DND-41 (cell line): ENCODE results near the gene NYAP2.

Source experiments
- ATAC-seq: fragments of 200-7000 bp; cut with Tn5 transposase; 3 replicates; pipeline ENCODE4 v1.9.1; 2021; ENCODE audit warnings: low read depth; ENCODE audit not compliant: insufficient read depth
- DNase-seq: peaks from one replicate; pipeline ENCODE4 v3.0.0-alpha.2; 2020
- H2AFZ ChIP-seq: 2 replicates; pipeline ENCODE4 v1.6.0; 2012; ENCODE audit warnings: low read depth, low read length
- H3K27ac ChIP-seq: 2 replicates; pipeline ENCODE4 v1.5.1; 2012; ENCODE audit warnings: low read length, inconsistent platforms
- H3K27me3 ChIP-seq: fragments of 200-600 bp; sonication (generic); 2 replicates; pipeline ENCODE4 v1.6.0; 2012; ENCODE audit warnings: low read length, mild to moderate bottlenecking, inconsistent platforms; ENCODE audit not compliant: insufficient read depth, poor library complexity
- H3K36me3 ChIP-seq: 2 replicates; pipeline ENCODE4 v1.5.1; 2012; ENCODE audit warnings: low read length, inconsistent platforms; ENCODE audit not compliant: insufficient read depth
- H3K4me1 ChIP-seq: 2 replicates; pipeline ENCODE4 v1.5.1; 2012; ENCODE audit warnings: mild to moderate bottlenecking, low read length; ENCODE audit not compliant: insufficient read depth
- H3K4me2 ChIP-seq: 2 replicates; pipeline ENCODE4 v1.6.0; 2012; ENCODE audit warnings: mild to moderate bottlenecking, moderate library complexity, low read length, inconsistent platforms; ENCODE audit not compliant: insufficient read depth
- H3K4me3 ChIP-seq, 2 experiments: fragments of 200-600 bp in 1 of 2; shearing (Covaris generic) in 1 of 2; 2 replicates each; pipeline ENCODE4 v1.5.1; 2012 to 2016; ENCODE audit warnings: inconsistent platforms in 2 of 2, low read length in 2 of 2, mild to moderate bottlenecking in 2 of 2, low read depth in 1 of 2, moderate library complexity in 1 of 2
- H3K79me2 ChIP-seq: 2 replicates; pipeline ENCODE4 v1.6.0; 2012; ENCODE audit warnings: low read length, inconsistent platforms; ENCODE audit not compliant: insufficient read depth
- H3K9ac ChIP-seq: 2 replicates; pipeline ENCODE4 v1.6.0; 2012; ENCODE audit warnings: low read depth, mild to moderate bottlenecking, inconsistent platforms, low read length, moderate library complexity
- H3K9me3 ChIP-seq: 2 replicates; pipeline ENCODE4 v1.5.1; 2012; ENCODE audit warnings: low read length, moderate library complexity, mild to moderate bottlenecking, inconsistent platforms; ENCODE audit not compliant: insufficient read depth, severe bottlenecking
- H4K20me1 ChIP-seq: 2 replicates; pipeline ENCODE4 v1.6.0; 2012; ENCODE audit warnings: low read length; ENCODE audit not compliant: insufficient read depth
- EZH2 ChIP-seq: IDR thresholded peaks from 3 replicates; pipeline ENCODE4 v1.6.1; 2012; ENCODE audit warnings: borderline replicate concordance, low read depth, mild to moderate bottlenecking, moderate library complexity, low read length, inconsistent platforms; ENCODE audit not compliant: severe bottlenecking
- TF ChIP-seq, protein P1 (sequence below): IDR thresholded peaks from 2 replicates; pipeline ENCODE4 v1.5.1; 2012; ENCODE audit warnings: borderline replicate concordance, low read length, moderate library complexity, mild to moderate bottlenecking; ENCODE audit not compliant: poor library complexity, severe bottlenecking; ENCODE audit errors: extremely low read depth

The NYAP2 gene

DNA sequence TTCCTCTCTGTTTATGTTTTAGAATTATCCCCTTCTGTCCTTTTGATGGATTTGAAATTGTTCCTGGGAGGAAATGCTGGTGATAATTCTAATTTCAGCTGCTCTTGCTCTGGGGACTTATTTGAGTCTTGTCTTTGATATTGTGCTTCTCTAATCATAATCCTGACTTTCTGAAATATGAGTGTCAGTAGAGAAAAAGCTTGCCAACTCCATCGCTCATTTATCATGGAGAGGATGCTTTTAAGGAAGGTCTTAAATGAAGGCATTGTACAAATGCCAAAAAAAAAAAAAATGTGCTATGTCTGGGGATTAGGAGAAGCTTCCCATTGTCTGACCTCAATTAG lies 159.5 kb downstream of the NYAP2 start:
- no peak overlapping the region for H3K27ac ChIP-seq
- no peak overlapping the region for H3K4me3 ChIP-seq
- DNase-seq (no peak), ATAC-seq (no peak)
- no peaks in the 10 kb centered on the region for H4K20me1 ChIP-seq
- H3K36me3 ChIP-seq: no peaks in the 10 kb centered on the region
- TF ChIP-seq, protein P1, sequence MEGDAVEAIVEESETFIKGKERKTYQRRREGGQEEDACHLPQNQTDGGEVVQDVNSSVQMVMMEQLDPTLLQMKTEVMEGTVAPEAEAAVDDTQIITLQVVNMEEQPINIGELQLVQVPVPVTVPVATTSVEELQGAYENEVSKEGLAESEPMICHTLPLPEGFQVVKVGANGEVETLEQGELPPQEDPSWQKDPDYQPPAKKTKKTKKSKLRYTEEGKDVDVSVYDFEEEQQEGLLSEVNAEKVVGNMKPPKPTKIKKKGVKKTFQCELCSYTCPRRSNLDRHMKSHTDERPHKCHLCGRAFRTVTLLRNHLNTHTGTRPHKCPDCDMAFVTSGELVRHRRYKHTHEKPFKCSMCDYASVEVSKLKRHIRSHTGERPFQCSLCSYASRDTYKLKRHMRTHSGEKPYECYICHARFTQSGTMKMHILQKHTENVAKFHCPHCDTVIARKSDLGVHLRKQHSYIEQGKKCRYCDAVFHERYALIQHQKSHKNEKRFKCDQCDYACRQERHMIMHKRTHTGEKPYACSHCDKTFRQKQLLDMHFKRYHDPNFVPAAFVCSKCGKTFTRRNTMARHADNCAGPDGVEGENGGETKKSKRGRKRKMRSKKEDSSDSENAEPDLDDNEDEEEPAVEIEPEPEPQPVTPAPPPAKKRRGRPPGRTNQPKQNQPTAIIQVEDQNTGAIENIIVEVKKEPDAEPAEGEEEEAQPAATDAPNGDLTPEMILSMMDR: no peak
- no peak for TF ChIP-seq EZH2
- no peak overlapping the region for H3K9ac ChIP-seq
- no peak overlapping the region for H3K4me2 ChIP-seq
- H3K4me1 ChIP-seq: no peaks in the 10 kb centered on the region
- H3K9me3 ChIP-seq: no peaks in the 10 kb centered on the region
- no peaks in the 10 kb centered on the region for H3K79me2 ChIP-seq
- H3K27me3 ChIP-seq: no peaks in the 10 kb centered on the region
- H2AFZ ChIP-seq: no peak overlapping the region

DNA sequence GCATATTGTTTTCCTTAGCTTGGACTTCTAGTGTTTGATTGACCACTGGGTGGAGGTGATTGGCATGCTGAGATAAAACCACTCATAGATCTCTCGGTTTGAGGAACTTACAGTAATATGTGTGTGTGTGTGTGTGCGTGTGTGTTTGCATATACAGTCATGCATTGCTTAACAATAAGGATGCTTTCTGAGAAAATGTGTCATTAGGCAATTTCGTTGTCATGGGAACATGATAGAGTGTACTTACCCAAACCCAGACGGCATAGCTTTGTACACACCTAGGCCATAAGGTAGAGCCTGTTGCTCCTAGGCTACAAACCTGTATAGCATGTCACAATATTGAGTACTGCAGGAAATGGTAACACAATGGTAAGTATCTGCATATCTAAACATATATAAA lies 167.3 kb downstream of the NYAP2 start:
- no peaks in the 10 kb centered on the region for H3K27me3 ChIP-seq
- no peak overlapping the region for H3K27ac ChIP-seq
- no peak overlapping the region for H3K4me3 ChIP-seq
- H3K4me2 ChIP-seq: no peak overlapping the region
- H3K9ac ChIP-seq: no peak overlapping the region
- no peaks in the 10 kb centered on the region for H3K9me3 ChIP-seq
- DNase-seq: no peak
- ATAC-seq: no peak
- no peak for TF ChIP-seq EZH2
- TF ChIP-seq, protein P1: no peak
- H3K36me3 ChIP-seq: no peaks in the 10 kb centered on the region
- H3K79me2 ChIP-seq: no peaks in the 10 kb centered on the region
- H2AFZ ChIP-seq: no peak overlapping the region
- no peaks in the 10 kb centered on the region for H3K4me1 ChIP-seq
- H4K20me1 ChIP-seq: no peaks in the 10 kb centered on the region

DNA sequence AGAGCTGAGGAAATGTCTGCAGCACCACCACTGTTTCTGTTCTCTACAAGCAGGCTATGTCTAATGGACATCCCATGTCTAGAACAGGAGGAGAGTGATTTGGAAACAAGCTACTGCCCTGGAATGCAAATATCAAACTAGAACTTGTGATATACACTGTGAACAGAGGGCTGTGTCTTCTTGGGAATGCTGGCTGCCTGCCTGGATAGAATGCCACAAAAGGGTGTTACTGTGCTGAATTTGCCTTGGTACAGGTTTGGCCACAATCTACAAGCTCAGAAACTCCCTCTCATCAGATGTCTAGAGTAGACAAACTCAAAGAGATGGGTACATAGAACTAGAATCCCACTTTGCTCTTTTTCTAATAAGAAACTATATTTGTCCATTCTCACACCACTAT lies 170.5 kb downstream of the NYAP2 start:
- H3K9ac ChIP-seq: no peak overlapping the region
- TF ChIP-seq EZH2: no peak
- TF ChIP-seq, protein P1: no peak
- no peaks in the 10 kb centered on the region for H4K20me1 ChIP-seq
- H3K4me3 ChIP-seq: no peak overlapping the region
- H3K4me2 ChIP-seq: no peak overlapping the region
- H3K27ac ChIP-seq: no peak overlapping the region
- DNase-seq: no peak
- no peaks in the 10 kb centered on the region for H3K27me3 ChIP-seq
- no peaks in the 10 kb centered on the region for H3K79me2 ChIP-seq
- no peaks in the 10 kb centered on the region for H3K9me3 ChIP-seq
- ATAC-seq: no peak
- H3K4me1 ChIP-seq: no peaks in the 10 kb centered on the region
- H3K36me3 ChIP-seq: no peaks in the 10 kb centered on the region
- no peak overlapping the region for H2AFZ ChIP-seq

DNA sequence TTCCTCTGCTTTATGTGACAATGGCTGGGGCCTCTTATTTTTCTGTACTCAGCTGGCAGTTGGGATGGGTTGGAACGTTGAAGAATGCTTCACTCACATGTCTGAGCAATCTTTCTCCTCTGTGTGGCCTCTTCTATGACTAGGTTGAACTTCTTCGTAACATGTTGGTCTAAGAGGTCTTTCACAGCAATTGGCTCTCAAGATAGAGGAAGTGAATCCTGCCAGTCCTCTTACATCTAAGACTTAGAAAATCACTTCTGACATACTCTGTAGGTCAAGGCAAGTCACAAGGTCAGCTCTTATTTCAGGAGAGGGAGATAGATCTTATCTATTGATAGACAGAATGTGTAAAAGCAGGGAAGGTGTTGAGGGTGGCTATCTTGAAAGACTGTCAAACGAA lies 174.1 kb downstream of the NYAP2 start:
- no peak overlapping the region for H3K4me2 ChIP-seq
- no peaks in the 10 kb centered on the region for H3K36me3 ChIP-seq
- no peak for ATAC-seq
- H3K4me1 ChIP-seq: no peaks in the 10 kb centered on the region
- no peak for DNase-seq
- H3K27me3 ChIP-seq: no peaks in the 10 kb centered on the region
- H3K4me3 ChIP-seq: no peak overlapping the region
- H2AFZ ChIP-seq: no peak overlapping the region
- no peaks in the 10 kb centered on the region for H3K79me2 ChIP-seq
- H4K20me1 ChIP-seq: no peaks in the 10 kb centered on the region
- no peak overlapping the region for H3K9ac ChIP-seq
- TF ChIP-seq EZH2: no peak
- TF ChIP-seq, protein P1: no peak
- no peak overlapping the region for H3K27ac ChIP-seq
- H3K9me3 ChIP-seq: no peaks in the 10 kb centered on the region
